ENCODE results near the gene CARD9. TPM values are rescaled to one million over a fixed set of nuclear protein-coding genes. Genes with fewer than 3 reads are reported as not detected.
A peak's percentile ranks its signal among the peaks of the same experiment; 100 is the strongest.

The CARD9 gene
- total RNA-seq, 1 experiment from 2014 or later = 1.7 TPM

DNA sequence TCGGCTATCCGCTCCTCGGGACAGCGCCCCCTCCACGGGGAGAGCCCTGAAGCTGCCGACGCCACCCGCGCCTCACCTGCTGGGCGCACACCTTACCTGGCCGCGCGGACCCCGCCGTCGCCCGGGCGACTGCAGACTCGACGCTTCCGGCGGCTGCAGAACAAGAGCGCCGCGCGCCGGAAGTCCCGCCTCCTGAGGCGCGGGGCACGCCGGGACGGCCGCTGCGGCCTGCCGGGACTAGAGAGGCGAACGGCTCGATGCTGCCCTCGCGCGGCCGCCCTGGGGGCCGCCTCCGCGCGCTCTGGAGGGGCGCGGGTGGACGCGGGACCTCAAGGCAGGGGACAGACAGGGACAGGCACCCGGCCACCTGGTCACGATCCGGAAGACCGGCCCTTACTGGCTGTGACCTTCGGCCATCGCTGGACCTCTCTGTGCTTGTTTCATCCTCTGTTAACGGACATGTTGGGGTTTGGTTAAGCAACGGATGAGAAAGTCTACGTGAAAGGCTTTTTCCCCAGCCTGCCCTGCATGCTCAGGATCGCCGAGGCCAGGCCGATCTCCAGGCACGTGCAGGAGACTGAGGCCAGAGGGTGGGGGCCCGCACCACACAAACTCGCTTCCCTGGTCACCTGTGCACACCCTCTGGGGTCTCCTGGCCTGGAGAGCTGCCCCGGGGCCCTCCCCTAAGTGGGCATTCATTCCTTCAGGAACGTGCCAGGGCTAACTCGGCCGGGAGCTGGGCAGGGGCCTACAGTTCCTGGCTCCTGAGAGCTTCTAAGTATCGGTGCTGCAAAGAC lies 26.8 kb upstream of the CARD9 start, which contains the start of gene SNAPC4:
Gene SNAPC4 (minus strand): TSS at position 133 of the 797 bp plus-strand sequence. CDS start 1,742 bp downstream, outside the sequence.
- intact Hi-C loops (cut with micrococcal nuclease; ENCODE audit: unreplicated experiment) = no loop called here
- H3K9me3 ChIP-seq (ENCODE audit: control insufficient read depth, insufficient read depth, low read depth, low read length) = no peaks in the 10 kb centered on the region
- H3K27me3 ChIP-seq (ENCODE audit: control insufficient read depth, insufficient read depth, low read length) = no peaks in the 10 kb centered on the region
- BruUV-seq (replicated peaks) = no TSS peak
- H3K4me1 ChIP-seq (ENCODE audit: control insufficient read depth, insufficient read depth, low read length) = peaks cover 9% of the 10 kb centered on the region; the same call in 1 of the 2 replicates
- peak within 1 kb of the TSS; percentile 74 for H3K27ac ChIP-seq (ENCODE audit: low read length)
- DNase-seq (ENCODE audit: low read depth, low spot score) (peak; percentile 17), ATAC-seq (peak; percentile 92)
- CTCF ChIA-PET = interaction anchor here (0.6 to 0.7 kb wide), 2 partner anchors 55 to 61 kb away, joined by 3 read pairs; no protein-coding TSS in a partner anchor
- in situ Hi-C loops (cut with HindIII; ENCODE audit: low pct_unique_long_range_greater_than_20kb, low sequenced_read_pairs) = no loop called here
- H3K4me3 ChIP-seq (ENCODE audit: low read depth in 2 of 2, low read length in 2 of 2) = peak within 1 kb of the TSS; percentile 76 to 79
- TF ChIP-seq POLR2AphosphoS5 (IDR thresholded peaks at IDR 0.05; ENCODE audit: low read depth, low read length) (peak; percentile 65), TCF7L2 (IDR thresholded peaks at IDR 0.05; ENCODE audit: low read depth, low read length) (peak; percentile 97), SIN3A (IDR thresholded peaks at IDR 0.05; ENCODE audit: borderline replicate concordance, insufficient read depth, low read depth, low read length) (peak; percentile 65; the same call in 1 of the 2 replicates)
- TF ChIP-seq, protein P1, sequence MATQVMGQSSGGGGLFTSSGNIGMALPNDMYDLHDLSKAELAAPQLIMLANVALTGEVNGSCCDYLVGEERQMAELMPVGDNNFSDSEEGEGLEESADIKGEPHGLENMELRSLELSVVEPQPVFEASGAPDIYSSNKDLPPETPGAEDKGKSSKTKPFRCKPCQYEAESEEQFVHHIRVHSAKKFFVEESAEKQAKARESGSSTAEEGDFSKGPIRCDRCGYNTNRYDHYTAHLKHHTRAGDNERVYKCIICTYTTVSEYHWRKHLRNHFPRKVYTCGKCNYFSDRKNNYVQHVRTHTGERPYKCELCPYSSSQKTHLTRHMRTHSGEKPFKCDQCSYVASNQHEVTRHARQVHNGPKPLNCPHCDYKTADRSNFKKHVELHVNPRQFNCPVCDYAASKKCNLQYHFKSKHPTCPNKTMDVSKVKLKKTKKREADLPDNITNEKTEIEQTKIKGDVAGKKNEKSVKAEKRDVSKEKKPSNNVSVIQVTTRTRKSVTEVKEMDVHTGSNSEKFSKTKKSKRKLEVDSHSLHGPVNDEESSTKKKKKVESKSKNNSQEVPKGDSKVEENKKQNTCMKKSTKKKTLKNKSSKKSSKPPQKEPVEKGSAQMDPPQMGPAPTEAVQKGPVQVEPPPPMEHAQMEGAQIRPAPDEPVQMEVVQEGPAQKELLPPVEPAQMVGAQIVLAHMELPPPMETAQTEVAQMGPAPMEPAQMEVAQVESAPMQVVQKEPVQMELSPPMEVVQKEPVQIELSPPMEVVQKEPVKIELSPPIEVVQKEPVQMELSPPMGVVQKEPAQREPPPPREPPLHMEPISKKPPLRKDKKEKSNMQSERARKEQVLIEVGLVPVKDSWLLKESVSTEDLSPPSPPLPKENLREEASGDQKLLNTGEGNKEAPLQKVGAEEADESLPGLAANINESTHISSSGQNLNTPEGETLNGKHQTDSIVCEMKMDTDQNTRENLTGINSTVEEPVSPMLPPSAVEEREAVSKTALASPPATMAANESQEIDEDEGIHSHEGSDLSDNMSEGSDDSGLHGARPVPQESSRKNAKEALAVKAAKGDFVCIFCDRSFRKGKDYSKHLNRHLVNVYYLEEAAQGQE (IDR thresholded peaks at IDR 0.05; ENCODE audit: insufficient read depth in 1 of 2, low read depth in 2 of 2, low read length in 1 of 2) = 0 out of 4 replicates have a peak, but pooled peaks of 1 of the 2 experiments have one; percentile 30
- TF ChIP-seq, protein P2, sequence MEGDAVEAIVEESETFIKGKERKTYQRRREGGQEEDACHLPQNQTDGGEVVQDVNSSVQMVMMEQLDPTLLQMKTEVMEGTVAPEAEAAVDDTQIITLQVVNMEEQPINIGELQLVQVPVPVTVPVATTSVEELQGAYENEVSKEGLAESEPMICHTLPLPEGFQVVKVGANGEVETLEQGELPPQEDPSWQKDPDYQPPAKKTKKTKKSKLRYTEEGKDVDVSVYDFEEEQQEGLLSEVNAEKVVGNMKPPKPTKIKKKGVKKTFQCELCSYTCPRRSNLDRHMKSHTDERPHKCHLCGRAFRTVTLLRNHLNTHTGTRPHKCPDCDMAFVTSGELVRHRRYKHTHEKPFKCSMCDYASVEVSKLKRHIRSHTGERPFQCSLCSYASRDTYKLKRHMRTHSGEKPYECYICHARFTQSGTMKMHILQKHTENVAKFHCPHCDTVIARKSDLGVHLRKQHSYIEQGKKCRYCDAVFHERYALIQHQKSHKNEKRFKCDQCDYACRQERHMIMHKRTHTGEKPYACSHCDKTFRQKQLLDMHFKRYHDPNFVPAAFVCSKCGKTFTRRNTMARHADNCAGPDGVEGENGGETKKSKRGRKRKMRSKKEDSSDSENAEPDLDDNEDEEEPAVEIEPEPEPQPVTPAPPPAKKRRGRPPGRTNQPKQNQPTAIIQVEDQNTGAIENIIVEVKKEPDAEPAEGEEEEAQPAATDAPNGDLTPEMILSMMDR (IDR thresholded peaks at IDR 0.05) = peak; percentile 95
- POLR2A ChIA-PET = no interaction called here
- H3K36me3 ChIP-seq (ENCODE audit: control insufficient read depth, insufficient read depth, low read length) = peaks cover 2% of the 10 kb centered on the region

- H3K9me3 ChIP-seq (ENCODE audit: control insufficient read depth, insufficient read depth, low read depth, low read length) = no peaks in the 10 kb centered on the region
- H3K4me3 ChIP-seq (ENCODE audit: low read depth in 2 of 2, low read length in 2 of 2) = peak overlapping the region; percentile 76 to 79
- peak overlapping the region; percentile 74 for H3K27ac ChIP-seq (ENCODE audit: low read length)
- BruUV-seq (replicated peaks) = no TSS peak
- peaks cover 9% of the 10 kb centered on the region; the same call in 1 of the 2 replicates for H3K4me1 ChIP-seq (ENCODE audit: control insufficient read depth, insufficient read depth, low read length)
- H3K36me3 ChIP-seq (ENCODE audit: control insufficient read depth, insufficient read depth, low read length) = peaks cover under 1% of the 10 kb centered on the region
- no peaks in the 10 kb centered on the region for H3K27me3 ChIP-seq (ENCODE audit: control insufficient read depth, insufficient read depth, low read length)
- no peak for TF ChIP-seq TCF7L2 (IDR thresholded peaks at IDR 0.05; ENCODE audit: low read depth, low read length)
- TF ChIP-seq SIN3A (IDR thresholded peaks at IDR 0.05; ENCODE audit: borderline replicate concordance, insufficient read depth, low read depth, low read length) = no peak
- TF ChIP-seq, protein P1 (IDR thresholded peaks at IDR 0.05; ENCODE audit: insufficient read depth in 1 of 2, low read depth in 2 of 2, low read length in 1 of 2) = no peak
- TF ChIP-seq, protein P2 (IDR thresholded peaks at IDR 0.05) = no peak
- POLR2A ChIA-PET = no interaction called here
- in situ Hi-C loops (cut with HindIII; ENCODE audit: low pct_unique_long_range_greater_than_20kb, low sequenced_read_pairs) = no loop called here
- ATAC-seq (peak; percentile 15), DNase-seq (ENCODE audit: low read depth, low spot score) (no peak)
- intact Hi-C loops (cut with micrococcal nuclease; ENCODE audit: unreplicated experiment) = no loop called here
- CTCF ChIA-PET = no interaction called here
These were observed 25.9 kb upstream of the CARD9 start for GRCh38 chr9:136399176-136400037.
